Fibroblast of skin of right biceps (primary cell): Measurements from ENCODE around the gene MON2.
"Not testable (repeated sequence)": the region's sequence is repeated elsewhere in the genome, so short reads cannot be mapped to it uniquely, and the experiment has no call there.

Experiments
- DNase-seq: peaks from one replicate; pipeline ENCODE4 v3.0.0-alpha.2; 2013

MON2 gene, protein sequence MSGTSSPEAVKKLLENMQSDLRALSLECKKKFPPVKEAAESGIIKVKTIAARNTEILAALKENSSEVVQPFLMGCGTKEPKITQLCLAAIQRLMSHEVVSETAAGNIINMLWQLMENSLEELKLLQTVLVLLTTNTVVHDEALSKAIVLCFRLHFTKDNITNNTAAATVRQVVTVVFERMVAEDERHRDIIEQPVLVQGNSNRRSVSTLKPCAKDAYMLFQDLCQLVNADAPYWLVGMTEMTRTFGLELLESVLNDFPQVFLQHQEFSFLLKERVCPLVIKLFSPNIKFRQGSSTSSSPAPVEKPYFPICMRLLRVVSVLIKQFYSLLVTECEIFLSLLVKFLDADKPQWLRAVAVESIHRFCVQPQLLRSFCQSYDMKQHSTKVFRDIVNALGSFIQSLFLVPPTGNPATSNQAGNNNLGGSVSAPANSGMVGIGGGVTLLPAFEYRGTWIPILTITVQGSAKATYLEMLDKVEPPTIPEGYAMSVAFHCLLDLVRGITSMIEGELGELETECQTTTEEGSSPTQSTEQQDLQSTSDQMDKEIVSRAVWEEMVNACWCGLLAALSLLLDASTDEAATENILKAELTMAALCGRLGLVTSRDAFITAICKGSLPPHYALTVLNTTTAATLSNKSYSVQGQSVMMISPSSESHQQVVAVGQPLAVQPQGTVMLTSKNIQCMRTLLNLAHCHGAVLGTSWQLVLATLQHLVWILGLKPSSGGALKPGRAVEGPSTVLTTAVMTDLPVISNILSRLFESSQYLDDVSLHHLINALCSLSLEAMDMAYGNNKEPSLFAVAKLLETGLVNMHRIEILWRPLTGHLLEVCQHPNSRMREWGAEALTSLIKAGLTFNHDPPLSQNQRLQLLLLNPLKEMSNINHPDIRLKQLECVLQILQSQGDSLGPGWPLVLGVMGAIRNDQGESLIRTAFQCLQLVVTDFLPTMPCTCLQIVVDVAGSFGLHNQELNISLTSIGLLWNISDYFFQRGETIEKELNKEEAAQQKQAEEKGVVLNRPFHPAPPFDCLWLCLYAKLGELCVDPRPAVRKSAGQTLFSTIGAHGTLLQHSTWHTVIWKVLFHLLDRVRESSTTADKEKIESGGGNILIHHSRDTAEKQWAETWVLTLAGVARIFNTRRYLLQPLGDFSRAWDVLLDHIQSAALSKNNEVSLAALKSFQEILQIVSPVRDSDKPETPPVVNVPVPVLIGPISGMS (N-terminal part only)

GRCh38 chr12:62466594-62467491 lies at the start of gene MON2:
TSS of gene MON2 (plus strand) at chr12:62466826. CDS start at chr12:62467208, 382 bp downstream.
- peak; percentile 87 for DNase-seq

DNA sequence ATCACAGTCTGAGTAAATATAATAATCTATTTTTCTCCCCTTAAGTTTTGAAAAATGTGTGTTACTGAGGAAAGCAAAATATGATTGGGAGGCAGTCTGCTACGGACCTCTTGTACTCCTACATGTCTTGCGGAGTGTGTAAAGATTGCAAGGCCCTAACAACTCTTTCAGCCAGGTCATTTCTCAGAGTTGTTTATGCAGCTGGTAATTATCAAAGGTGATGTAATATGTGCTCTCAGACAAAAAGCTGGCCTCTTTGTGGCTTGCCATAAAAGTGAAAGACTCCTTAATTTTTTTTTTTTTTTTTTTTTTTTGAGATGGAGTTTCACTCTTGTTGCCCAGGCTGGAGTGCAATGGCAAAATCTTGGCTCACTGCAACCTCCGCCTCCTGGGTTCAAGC lies 40.5 kb upstream of the MON2 start:
- DNase-seq: no peak

GRCh38 chr12:62429457-62429856 lies 37.2 kb upstream of the MON2 start:
- DNase-seq: no peak

DNA sequence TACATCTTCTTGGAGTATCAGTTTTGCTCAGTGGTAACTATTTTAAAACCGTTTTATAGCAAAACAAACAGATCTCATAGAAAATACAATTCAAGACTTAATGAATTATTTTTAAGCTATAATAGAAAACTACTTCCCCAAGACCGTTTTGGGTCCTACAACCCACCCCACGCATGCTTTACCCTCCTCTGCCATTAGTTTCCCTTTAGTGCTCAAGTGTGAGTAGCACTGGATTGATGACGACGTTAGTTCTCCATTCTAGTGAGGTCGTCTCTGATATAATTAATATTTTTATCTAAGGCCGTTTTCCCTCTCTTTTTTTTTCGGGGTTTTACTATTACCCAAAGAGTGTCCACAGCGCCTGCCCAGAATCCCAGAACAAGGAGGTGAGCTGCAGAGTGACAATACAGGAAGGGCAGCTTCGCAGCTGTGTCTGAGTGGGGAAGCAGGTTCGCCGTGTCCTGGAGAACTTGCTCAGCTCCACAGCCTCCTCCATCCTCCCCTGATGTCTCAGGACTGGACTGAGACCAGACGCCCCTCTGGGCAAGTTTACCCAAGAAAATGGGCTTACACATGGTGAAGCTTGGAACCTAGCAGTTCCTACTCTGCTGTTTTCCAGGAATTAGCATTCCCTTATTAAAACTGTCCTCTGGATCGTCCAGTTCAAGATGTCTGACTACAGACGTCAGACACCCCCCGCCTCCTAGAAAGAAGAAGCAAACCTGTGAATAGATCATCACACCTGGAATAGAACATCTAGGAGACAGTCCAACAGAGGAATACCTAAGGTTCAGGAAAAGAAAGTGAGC lies 31.9 kb upstream of the MON2 start:
- DNase-seq: no peak

GRCh38 chr12:62435303-62436163 lies 31.1 kb upstream of the MON2 start:
- DNase-seq: peak; percentile 61

DNA sequence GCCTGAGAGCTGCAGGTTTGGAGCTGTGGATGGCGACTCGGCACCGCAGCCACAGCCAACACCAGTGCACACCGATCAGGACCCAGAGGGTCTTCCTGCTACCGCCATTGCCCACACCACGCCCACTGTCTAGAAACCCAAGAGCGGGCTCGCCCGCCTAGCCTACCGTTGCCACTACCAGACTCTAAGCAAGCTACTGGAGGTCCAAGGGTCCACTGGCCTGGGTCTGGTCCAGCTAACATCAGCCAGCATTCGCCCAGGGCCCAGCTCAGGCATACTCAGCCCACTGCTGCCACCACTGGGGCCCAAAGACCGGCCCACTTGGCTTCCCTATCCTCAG lies 30.5 kb upstream of the MON2 start:
- DNase-seq: no peak

GRCh38 chr12:62438098-62438692 lies 28.4 kb upstream of the MON2 start:
- DNase-seq: peak; percentile 47

GRCh38 chr12:62446754-62447452 lies 19.7 kb upstream of the MON2 start:
- no peak for DNase-seq

DNA sequence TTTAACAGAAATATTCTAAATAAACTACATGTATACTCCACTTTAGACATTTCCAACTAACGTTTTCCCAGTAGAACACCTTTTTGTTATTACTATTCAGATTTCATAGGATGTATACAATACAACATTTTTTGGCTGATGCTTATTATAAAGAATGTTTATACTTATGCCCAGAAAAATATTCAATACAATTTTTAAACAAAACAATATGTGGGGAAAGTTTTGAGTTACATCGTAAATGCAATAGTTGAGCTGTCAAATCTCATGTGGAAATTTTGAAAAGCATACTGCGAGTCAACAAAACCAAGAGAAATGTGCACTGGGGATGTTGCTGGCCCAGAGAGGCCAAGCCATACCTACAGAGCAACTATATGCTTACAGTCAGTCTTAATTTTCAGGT lies 18.2 kb upstream of the MON2 start:
- DNase-seq: no peak

GRCh38 chr12:62455429-62455828 lies 11.2 kb upstream of the MON2 start:
- DNase-seq: not testable (repeated sequence)

GRCh38 chr12:62458626-62459025 lies 8.0 kb upstream of the MON2 start:
- no peak for DNase-seq

DNA sequence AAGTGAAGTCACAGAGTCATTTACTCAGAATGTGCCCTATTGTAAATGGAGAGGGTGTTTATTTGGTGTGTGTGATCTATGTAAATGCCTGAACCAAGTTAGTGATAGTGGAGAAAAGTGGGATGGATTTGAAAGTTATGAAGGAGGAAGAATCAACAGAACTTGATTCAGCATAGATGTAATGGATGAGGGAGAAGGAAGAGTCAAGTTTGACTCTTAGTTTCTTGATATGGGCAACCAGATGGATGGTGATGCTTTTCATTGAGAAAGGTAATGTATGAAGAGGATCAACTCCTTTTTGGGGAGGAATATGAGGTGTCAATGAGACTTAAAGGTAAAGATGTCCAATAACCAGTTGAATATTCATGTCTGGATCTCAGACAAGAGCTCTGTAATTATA lies 6.7 kb upstream of the MON2 start:
- no peak for DNase-seq

DNA sequence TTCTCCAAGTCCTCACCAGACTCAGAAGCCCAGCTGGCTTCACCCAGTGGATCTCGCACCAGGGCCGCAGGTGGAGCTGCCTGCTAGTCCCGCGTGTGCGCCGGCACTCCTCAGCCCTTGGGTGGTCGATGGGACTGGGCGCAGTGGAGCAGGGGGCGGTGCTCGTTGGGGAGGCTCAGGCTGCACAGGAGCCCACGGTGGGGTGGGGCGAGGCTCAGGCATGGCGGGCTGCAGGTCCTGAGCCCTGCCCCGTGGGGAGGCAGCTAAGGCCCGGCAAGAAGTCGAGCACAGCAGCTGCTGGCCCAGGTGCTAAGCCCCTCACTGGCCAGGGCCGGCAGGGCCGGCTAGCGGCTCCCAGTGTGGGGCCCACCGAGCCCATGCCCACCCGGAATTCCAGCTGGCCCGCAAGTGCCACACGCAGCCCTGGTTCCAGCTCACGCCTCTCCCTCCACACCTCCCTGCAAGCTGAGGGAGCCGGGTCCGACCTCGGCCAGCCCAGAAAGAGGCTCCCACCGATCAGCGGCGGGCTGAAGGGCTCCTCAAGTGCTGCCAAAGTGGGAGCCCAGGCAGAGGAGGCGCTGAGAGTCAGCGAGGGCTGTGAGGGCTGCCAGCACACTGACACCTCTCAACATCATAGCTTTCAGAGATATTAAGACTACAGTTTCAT lies 5.3 kb upstream of the MON2 start:
- DNase-seq: not testable (repeated sequence)

DNA sequence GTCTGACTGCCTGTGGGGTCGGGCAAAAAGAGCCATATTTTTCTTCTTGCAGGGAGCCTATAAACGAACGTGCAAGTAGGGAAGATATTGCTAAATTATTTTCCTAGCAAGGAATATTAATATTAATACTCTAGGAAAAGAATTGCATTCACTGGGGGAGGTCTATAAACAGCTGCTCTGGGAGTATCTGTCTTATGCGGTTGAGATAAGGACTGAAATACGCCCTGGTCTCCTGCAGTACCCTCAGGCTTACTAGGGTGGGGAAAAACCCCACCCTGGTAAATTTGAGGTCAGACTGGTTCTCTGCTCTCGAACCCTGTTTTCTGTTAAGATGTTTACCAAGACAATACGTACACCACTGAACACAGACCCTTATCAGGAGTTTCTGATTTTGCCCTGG lies 3.4 kb upstream of the MON2 start:
- DNase-seq: not testable (repeated sequence)

- peak; percentile 39 for DNase-seq
These were observed 520 bp upstream of the MON2 start for GRCh38 chr12:62466018-62466593.

DNA sequence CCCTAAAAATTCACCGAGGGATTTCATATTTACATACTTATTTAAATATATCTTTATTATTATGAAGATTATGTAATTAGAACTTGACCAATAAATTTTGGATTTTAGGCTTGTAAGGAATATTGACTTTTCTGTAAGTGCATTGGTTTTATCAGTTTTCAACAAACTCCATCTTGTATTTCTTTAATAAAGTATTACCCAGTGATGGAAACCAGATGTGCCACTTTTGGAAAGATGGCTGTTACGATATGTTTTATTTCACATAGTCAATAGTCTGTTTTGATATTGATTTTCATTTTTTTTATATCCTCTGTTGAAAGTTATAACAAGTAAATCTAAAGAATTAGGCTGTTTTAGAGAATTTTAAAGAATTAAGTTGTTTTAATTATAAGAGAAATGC lies 1.8 kb downstream of the MON2 start:
- DNase-seq: no peak

- no peak for DNase-seq
These were observed 2.3 kb downstream of the MON2 start for GRCh38 chr12:62468935-62469334.

- no peak for DNase-seq
These were observed 3.1 kb downstream of the MON2 start for GRCh38 chr12:62469704-62470103.
